Dedifferentiated amniotic fluid mesenchymal stem cell (primary cell): ENCODE measurements around the gene CAPG.
"Not testable (repeated sequence)": the region's sequence is repeated elsewhere in the genome, so short reads cannot be mapped to it uniquely, and the experiment has no call there.

Experiments used
- DNase-seq: peaks from one replicate; pipeline ENCODE4 v3.0.0-alpha.2; 2016; ENCODE audit errors: extremely low spot score

CAPG gene

GRCh38 chr2:85396531-85397470, 13.4 kb downstream of the CAPG start:
- DNase-seq, result no peak

GRCh38 chr2:85395912-85396475, 14.2 kb downstream of the CAPG start:
- DNase-seq, result no peak

- DNase-seq, result no peak
Observed at GRCh38 chr2:85394976-85395375, 15.2 kb downstream of the CAPG start.

GRCh38 chr2:85394261-85394681, 15.9 kb downstream of the CAPG start:
- no peak for DNase-seq

- no peak for DNase-seq
Observed at GRCh38 chr2:85393836-85394235, 16.3 kb downstream of the CAPG start.

- no peak for DNase-seq
Observed at GRCh38 chr2:85390941-85391669, 19.1 kb downstream of the CAPG start.

GRCh38 chr2:85388878-85389538, 21.2 kb downstream of the CAPG start:
- no peak for DNase-seq

GRCh38 chr2:85387754-85388153, 22.4 kb downstream of the CAPG start:
- no peak for DNase-seq

GRCh38 chr2:85385746-85386145, 24.4 kb downstream of the CAPG start:
- DNase-seq, result no peak

GRCh38 chr2:85383850-85384249, 26.3 kb downstream of the CAPG start:
- no peak for DNase-seq

GRCh38 chr2:85383151-85383550, 27.0 kb downstream of the CAPG start:
- DNase-seq, result not testable (repeated sequence)

- DNase-seq, result no peak
Observed at GRCh38 chr2:85380048-85380447, 30.1 kb downstream of the CAPG start.

GRCh38 chr2:85378257-85378656, 31.9 kb downstream of the CAPG start:
- no peak for DNase-seq

GRCh38 chr2:85377083-85377482, 33.1 kb downstream of the CAPG start:
- DNase-seq, result no peak

- DNase-seq, result peak; percentile 87
Observed at GRCh38 chr2:85376291-85377065, 33.7 kb downstream of the CAPG start.

GRCh38 chr2:85371045-85371444, 39.1 kb downstream of the CAPG start:
- DNase-seq, result no peak

GRCh38 chr2:85369500-85369899, 40.7 kb downstream of the CAPG start:
- DNase-seq, result no peak

- no peak for DNase-seq
Observed at GRCh38 chr2:85368921-85369320, 41.2 kb downstream of the CAPG start.

- no peak for DNase-seq
Observed at GRCh38 chr2:85367180-85367579, 43.0 kb downstream of the CAPG start.

GRCh38 chr2:85362653-85363387, 47.3 kb downstream of the CAPG start:
- not testable (repeated sequence) for DNase-seq

- no peak for DNase-seq
Observed at GRCh38 chr2:85357736-85358135, 52.4 kb downstream of the CAPG start.
